H1 (cell line): Measurements from ENCODE around the gene NPAT. TPM values are rescaled to one million over a fixed set of nuclear protein-coding genes. Genes with fewer than 3 reads are reported as not detected.
A peak's percentile ranks its signal among the peaks of the same experiment; 100 is the strongest.

Experiments used
- CTCF ChIA-PET: fragments of 300-600 bp; sonication (Branson Sonifier 250); formaldehyde crosslinking; loops from one replicate; lab custom pipeline; 2021; ENCODE audit not compliant: partially characterized antibody; lab: Charles Lee
- POLR2A ChIA-PET: fragments of 300-600 bp; sonication (Branson Sonifier 250); formaldehyde crosslinking; loops from one replicate; lab custom pipeline; 2021; ENCODE audit warnings: inconsistent platforms; ENCODE audit not compliant: partially characterized antibody; lab: Charles Lee
- DNase-seq, 2 experiments: peaks; one replicate each; pipeline versions ENCODE4 v3.0.0 to v3.0.0-alpha.2; 2010 to 2022; ENCODE audit warnings: low spot score in 2 of 2, low read depth in 1 of 2, mixed read lengths in 1 of 2
- FAIRE-seq: peaks from 2 replicates; lab custom pipeline; 2011; peaks lifted over from hg19 to GRCh38; lab: Jason Lieb, UNC
- H2AFZ ChIP-seq: 2 replicates; pipeline ENCODE4 v1.8.1; 2012; ENCODE audit warnings: low read length, inconsistent platforms
- H2AK5ac ChIP-seq: 2 replicates; pipeline ENCODE4 v1.6.1; 2013; ENCODE audit warnings: low read depth, low read length
- H2BK120ac ChIP-seq: replicated peaks from 2 replicates; pipeline ENCODE3; 2013; ENCODE audit warnings: low read depth, low read length, inconsistent platforms
- H2BK12ac ChIP-seq: 2 replicates; pipeline ENCODE4 v1.6.1; 2013; ENCODE audit warnings: low read depth, low read length
- H2BK15ac ChIP-seq: 2 replicates; pipeline ENCODE4 v1.6.1; 2013; ENCODE audit warnings: low read length
- H2BK20ac ChIP-seq: 2 replicates; pipeline ENCODE4 v1.6.1; 2013; ENCODE audit warnings: low read length
- H2BK5ac ChIP-seq: 2 replicates; pipeline ENCODE4 v1.6.1; 2013; ENCODE audit warnings: low read depth, low read length
- H3K14ac ChIP-seq: 2 replicates; pipeline ENCODE4 v1.6.1; 2013; ENCODE audit warnings: inconsistent platforms; ENCODE audit not compliant: insufficient read length
- H3K18ac ChIP-seq: 2 replicates; pipeline ENCODE4 v1.6.1; 2013; ENCODE audit warnings: low read length; ENCODE audit errors: extremely low read depth
- H3K23ac ChIP-seq: 2 replicates; pipeline ENCODE4 v1.6.1; 2013; ENCODE audit warnings: inconsistent platforms; ENCODE audit not compliant: insufficient read length
- H3K23me2 ChIP-seq: 2 replicates; pipeline ENCODE4 v1.6.1; 2013; ENCODE audit warnings: low read depth, low read length
- H3K27ac ChIP-seq: 2 replicates; pipeline ENCODE4 v1.6.1; 2011; ENCODE audit warnings: low read depth, low read length, inconsistent platforms
- H3K27me3 ChIP-seq, 4 experiments: replicated peaks in 1 of 4; 1 replicate in 1 of 4; 2 replicates in 3 of 4; pipeline versions ENCODE4 v1.6.1 to v1.8.1; 2011 to 2013; ENCODE audit warnings: low read length in 3 of 4, mild to moderate bottlenecking in 3 of 4, inconsistent platforms in 2 of 4, mixed read lengths in 2 of 4, moderate library complexity in 1 of 4; ENCODE audit not compliant: control insufficient read depth in 3 of 4, insufficient read depth in 3 of 4; ENCODE audit errors: extremely low read depth in 1 of 4
- H3K36me3 ChIP-seq, 4 experiments: 2 replicates each; pipeline versions ENCODE4 v1.6.1 to v1.8.1; 2011 to 2013; ENCODE audit warnings: mild to moderate bottlenecking in 4 of 4, low read length in 3 of 4, moderate library complexity in 2 of 4, control low read depth in 1 of 4, inconsistent platforms in 1 of 4; ENCODE audit not compliant: insufficient read depth in 4 of 4, control insufficient read depth in 2 of 4
- H3K4ac ChIP-seq: replicated peaks from 2 replicates; pipeline ENCODE3; 2013; ENCODE audit warnings: low read length, low read depth, mixed read lengths, inconsistent platforms; ENCODE audit not compliant: insufficient read length
- H3K4me1 ChIP-seq, 4 experiments: replicated peaks in 1 of 4; 1 replicate in 1 of 4; 2 replicates in 3 of 4; pipeline versions ENCODE4 v1.6.1 to v1.8.1; 2011 to 2013; ENCODE audit warnings: low read length in 3 of 4, inconsistent platforms in 2 of 4, mixed read lengths in 1 of 4; ENCODE audit not compliant: insufficient read depth in 4 of 4, control insufficient read depth in 3 of 4
- H3K4me2 ChIP-seq, 2 experiments: 2 replicates each; pipeline versions ENCODE4 v1.6.1 to v1.8.1; 2011 to 2013; ENCODE audit warnings: low read depth in 2 of 2, low read length in 2 of 2, control low read depth in 1 of 2, inconsistent platforms in 1 of 2, mild to moderate bottlenecking in 1 of 2; ENCODE audit not compliant: insufficient read depth in 1 of 2
- H3K4me3 ChIP-seq, 4 experiments: fragments of 200-600, 300-600 bp in 1 of 4; sonication (generic), shearing (Covaris generic), sonication (Bioruptor Twin) in 1 of 4; 2 replicates each; pipeline versions ENCODE4 v1.5.1 to v1.8.1; 2011 to 2016; ENCODE audit warnings: low read length in 4 of 4, low read depth in 3 of 4, control low read depth in 2 of 4, inconsistent platforms in 2 of 4, mild to moderate bottlenecking in 2 of 4, mixed read lengths in 1 of 4, moderate library complexity in 1 of 4; ENCODE audit not compliant: insufficient read depth in 2 of 4; ENCODE audit errors: extremely low read depth in 1 of 4
- H3K56ac ChIP-seq: replicated peaks from 2 replicates; pipeline ENCODE3; 2013; ENCODE audit warnings: low read depth, mild to moderate bottlenecking, mixed read lengths, low read length, inconsistent platforms; ENCODE audit not compliant: insufficient read length
- H3K79me1 ChIP-seq: 2 replicates; pipeline ENCODE4 v1.6.1; 2013; ENCODE audit warnings: low read depth, low read length, control low read depth
- H3K79me2 ChIP-seq, 2 experiments: 2 replicates each; pipeline versions ENCODE4 v1.6.1 to v1.8.1; 2012 to 2013; ENCODE audit warnings: low read length in 2 of 2, mild to moderate bottlenecking in 2 of 2, inconsistent platforms in 1 of 2; ENCODE audit not compliant: insufficient read depth in 2 of 2, control insufficient read depth in 1 of 2
- H3K9ac ChIP-seq, 4 experiments: replicated peaks in 1 of 4; 1 replicate in 1 of 4; 2 replicates in 3 of 4; pipeline versions ENCODE4 v1.6.1 to v1.8.1; 2011 to 2013; ENCODE audit warnings: low read depth in 3 of 4, low read length in 3 of 4, control low read depth in 2 of 4, mild to moderate bottlenecking in 2 of 4, moderate library complexity in 2 of 4, inconsistent platforms in 1 of 4; ENCODE audit errors: extremely low read depth in 1 of 4
- H3K9me3 ChIP-seq, 2 experiments: 2 replicates each; pipeline versions ENCODE4 v1.6.1 to v1.8.1; 2012 to 2013; ENCODE audit warnings: mild to moderate bottlenecking in 2 of 2, moderate library complexity in 2 of 2, control low read depth in 1 of 2, inconsistent platforms in 1 of 2, low read depth in 1 of 2, low read length in 1 of 2, mixed read lengths in 1 of 2; ENCODE audit not compliant: insufficient read depth in 2 of 2
- H4K20me1 ChIP-seq, 2 experiments: replicated peaks in 1 of 2; 2 replicates each; pipeline versions ENCODE3 to v1.8.1; 2011 to 2013; ENCODE audit warnings: inconsistent platforms in 2 of 2, low read length in 2 of 2, mild to moderate bottlenecking in 1 of 2; ENCODE audit not compliant: insufficient read depth in 2 of 2, control insufficient read depth in 1 of 2
- H4K5ac ChIP-seq: 2 replicates; pipeline ENCODE4 v1.6.1; 2013; ENCODE audit warnings: low read length, low read depth, mixed read lengths, inconsistent platforms; ENCODE audit not compliant: insufficient read length
- H4K8ac ChIP-seq: 2 replicates; pipeline ENCODE4 v1.8.0; 2013; ENCODE audit warnings: mild to moderate bottlenecking, moderate library complexity, low read length, inconsistent platforms; ENCODE audit not compliant: insufficient read depth; ENCODE audit errors: extremely low read depth
- H4K91ac ChIP-seq: replicated peaks from 2 replicates; pipeline ENCODE3; 2013; ENCODE audit warnings: low read length, mixed read lengths, inconsistent platforms; ENCODE audit not compliant: insufficient read length
- CTBP2 ChIP-seq: IDR thresholded peaks from 2 replicates; pipeline ENCODE4 v1.7.0; 2011; ENCODE audit warnings: borderline replicate concordance, mild to moderate bottlenecking, moderate library complexity, mixed read lengths, low read length; ENCODE audit not compliant: insufficient read depth, insufficient read length
- CTCF ChIP-seq, 3 experiments: IDR thresholded peaks; 1 replicate in 2 of 3; 2 replicates in 1 of 3; pipeline versions ENCODE4 v1.5.1 to v1.6.1; 2011; ENCODE audit warnings: low read length in 3 of 3, mild to moderate bottlenecking in 3 of 3, inconsistent platforms in 2 of 3, low read depth in 1 of 3, moderate library complexity in 1 of 3; ENCODE audit not compliant: insufficient read depth in 1 of 3; ENCODE audit errors: control extremely low read depth in 1 of 3
- E2F6 ChIP-seq: IDR thresholded peaks from 2 replicates; pipeline ENCODE4 v1.6.1; 2012; ENCODE audit warnings: inconsistent platforms
- JUND ChIP-seq: IDR thresholded peaks from 2 replicates; pipeline ENCODE4 v1.6.1; 2011; ENCODE audit warnings: mild to moderate bottlenecking, improper control_type of control experiment, low read length
- MAFK ChIP-seq: IDR thresholded peaks from 2 replicates; pipeline ENCODE4 v1.6.1; 2012; ENCODE audit warnings: low read depth, mild to moderate bottlenecking, improper control_type of control experiment, low read length
- POLR2A ChIP-seq, 2 experiments: IDR thresholded peaks; 1 replicate in 1 of 2; 2 replicates in 1 of 2; pipeline ENCODE4 v1.6.1; 2011; ENCODE audit warnings: low read depth in 2 of 2, low read length in 2 of 2, mild to moderate bottlenecking in 2 of 2; ENCODE audit errors: control extremely low read depth in 1 of 2
- RAD21 ChIP-seq, 2 experiments: IDR thresholded peaks in 1 of 2; conservative IDR thresholded peaks in 1 of 2; 2 replicates each; pipeline ENCODE4 v1.6.1; 2011; ENCODE audit warnings: low read depth in 2 of 2, low read length in 2 of 2, improper control_type of control experiment in 1 of 2, inconsistent platforms in 1 of 2, mild to moderate bottlenecking in 1 of 2, moderate library complexity in 1 of 2
- RBBP5 ChIP-seq: IDR thresholded peaks from 2 replicates; pipeline ENCODE4 v1.7.1; 2012; ENCODE audit warnings: low read depth, mild to moderate bottlenecking, inconsistent platforms, low read length, moderate library complexity, borderline replicate concordance
- ZNF274 ChIP-seq: IDR thresholded peaks from 2 replicates; pipeline ENCODE4 v1.7.0; 2012; ENCODE audit warnings: low read length, borderline replicate concordance; ENCODE audit errors: extremely low read depth
- WGBS, 2 experiments: shearing (Covaris generic) in 1 of 2; methylation state at CpG; one replicate each; pipeline versions ENCODE4 v1.1.6 to v1.1.7; 2013 to 2015; ENCODE audit warnings: low lambda C conversion rate in 2 of 2, mixed read lengths in 2 of 2, inconsistent platforms in 1 of 2, low coverage in 1 of 2, missing lambda C conversion rate in 1 of 2; ENCODE audit not compliant: insufficient replicate concordance in 2 of 2, insufficient coverage in 1 of 2, insufficient read length in 1 of 2; ENCODE audit errors: extremely low coverage in 1 of 2, missing lambda C conversion rate in 1 of 2; 5-methylcytosine and 5-hydroxymethylcytosine counted together
- polyA plus RNA-seq, 7 experiments: library from polyadenylated mRNA; depleted of rRNA in 3 of 7; stranded (reverse) in 5 of 7; unstranded in 2 of 7; fragments of >200 nt in 5 of 7; fragments of 200-250 nt in 2 of 7; gene quantifications; 1 replicate in 5 of 7; 2 replicates in 1 of 7; 4 replicates in 1 of 7; pipeline versions ENCODE4 v1.2.1 to v1.2.3, GENCODE V29; 2011 to 2013; ENCODE audit warnings: missing spikeins in 2 of 7, mixed read lengths in 2 of 7
- total RNA-seq: library from RNA; stranded (reverse); fragmentation: NEBNext Ultra II Directional; extraction: Animal tissue kit (Norgen Biotek cat#: 25700); gene quantifications from 2 replicates; pipeline ENCODE4 v1.2.1, GENCODE V29; 2021

Gene NPAT
- total and polyA plus RNA-seq, 2 of the 8 experiments (the other 6 are each of a cell fraction or from before 2014, with no cell fraction given): 4.6 to 23.4 TPM

- H3K79me2 ChIP-seq: peaks cover 0 to 66% of the 10 kb centered on the region in 2 experiments; a peak in 2 of 4 replicates
- 0 out of 2 replicates have a peak overlapping the region, but pooled peaks have one; percentile 30 for H2BK12ac ChIP-seq
- TF ChIP-seq CTCF (IDR thresholded peaks at IDR 0.05; ENCODE audit: control extremely low read depth in 1 of 3, insufficient read depth in 1 of 3, low read depth in 1 of 3, low read length in 3 of 3): no peak
- no peak for TF ChIP-seq ZNF274
- TF ChIP-seq POLR2A (IDR thresholded peaks at IDR 0.05; ENCODE audit: control extremely low read depth in 1 of 2, low read depth in 2 of 2, low read length in 2 of 2): no peak
- no peak for TF ChIP-seq MAFK
- no peak for TF ChIP-seq CTBP2
- no peak for TF ChIP-seq RAD21 (IDR thresholded peaks at IDR 0.05 in 1 of 2, conservative IDR thresholded peaks at IDR 0.05 in 1 of 2; ENCODE audit: low read depth in 2 of 2, low read length in 2 of 2)
- TF ChIP-seq JUND: no peak
- no peak for TF ChIP-seq RBBP5
- TF ChIP-seq E2F6: no peak
Measured at GRCh38 chr11:108198833-108199232, 23.6 kb downstream of the NPAT start.

More at GRCh38 chr11:108198833-108199232, 23.6 kb downstream of the NPAT start:
- H3K23me2 ChIP-seq: no peaks in the 10 kb centered on the region
- no peak overlapping the region for H3K4me3 ChIP-seq
- H3K9me3 ChIP-seq: no peaks in the 10 kb centered on the region
- H3K14ac ChIP-seq: no peak overlapping the region
- peaks cover 0 to 6% of the 10 kb centered on the region in 2 experiments for H4K20me1 ChIP-seq
- FAIRE-seq (no peak), DNase-seq (no peak)
- no peaks in the 10 kb centered on the region for H3K27me3 ChIP-seq
- no peak overlapping the region; the same call in 1 of the 2 replicates for H4K8ac ChIP-seq
- peaks cover 14% of the 10 kb centered on the region; the same call in 1 of the 2 replicates for H3K79me1 ChIP-seq
- POLR2A ChIA-PET: interaction anchor here (1.1 kb wide), 1 partner anchor 9 kb away, joined by 3 read pairs; no protein-coding TSS in a partner anchor
- H2BK5ac ChIP-seq: no peak overlapping the region
- H3K56ac ChIP-seq: no peak overlapping the region
- no peak overlapping the region for H3K4ac ChIP-seq
- H3K4me1 ChIP-seq: peaks cover 0 to 9% (median 2%) of the 10 kb centered on the region in 4 experiments; a peak in 1 of 7 replicates
- 0 out of 2 replicates have a peak overlapping the region, but pooled peaks have one; percentile 38 for H3K27ac ChIP-seq
- no peak overlapping the region for H4K5ac ChIP-seq
- no peak overlapping the region for H3K4me2 ChIP-seq
- no peak overlapping the region for H2BK20ac ChIP-seq
- no peak overlapping the region for H3K23ac ChIP-seq
- H3K36me3 ChIP-seq: peaks cover 2 to 33% (median 16%) of the 10 kb centered on the region in 4 experiments; a peak in 7 of 8 replicates
- H2BK15ac ChIP-seq: no peak overlapping the region
- H4K91ac ChIP-seq: no peak overlapping the region
- no peak overlapping the region for H3K18ac ChIP-seq
- H2AK5ac ChIP-seq: no peak overlapping the region
- CTCF ChIA-PET: no interaction called here
- H2BK120ac ChIP-seq: no peak overlapping the region
- no peak overlapping the region for H3K9ac ChIP-seq
- 92% methylated on average over 8 of the region's 8 CpGs; no CpG with 5 or more reads in 1 of the 2 experiments for WGBS, 2 experiments
- H2AFZ ChIP-seq: no peak overlapping the region
